ENCODE data around the gene PWWP2A. TPM values are rescaled to one million over a fixed set of nuclear protein-coding genes. Genes with fewer than 3 reads are reported as not detected.

The PWWP2A gene
- total and polyA plus RNA-seq, 10 of the 15 experiments (the other 5 are each of a cell fraction or from before 2014, with no cell fraction given), result 5.7 to 26.1 (median 17.7) TPM

- no peaks in the 10 kb centered on the region for H3K36me3 ChIP-seq (ENCODE audit: control insufficient read depth in 2 of 2, insufficient read depth in 2 of 2, low read length in 1 of 2)
- H3K27me3 ChIP-seq (replicated peaks in 1 of 2; ENCODE audit: control insufficient read depth in 2 of 2, insufficient read depth in 2 of 2, low read length in 1 of 2), result no peaks in the 10 kb centered on the region
- RAD21 ChIA-PET (ENCODE audit: unreplicated experiment), result no interaction called here
- in situ Hi-C loops (cut with MboI), result no loop called here
- intact Hi-C loops (cut with micrococcal nuclease; ENCODE audit: unreplicated experiment), result no loop called here
- H3K4me2 ChIP-seq (ENCODE audit: control insufficient read depth, insufficient read depth), result no peak overlapping the region
- H2AFZ ChIP-seq (ENCODE audit: control insufficient read depth, low read depth, low read length), result no peak overlapping the region
- H4K20me1 ChIP-seq (ENCODE audit: control insufficient read depth, insufficient read depth), result no peaks in the 10 kb centered on the region
- SMC1A ChIA-PET (ENCODE audit: uncharacterized antibody, unreplicated experiment), result interaction anchor here (0.9 to 1.3 kb wide), 2 partner anchors 11 to 54 kb away, joined by 4 to 5 read pairs; no protein-coding TSS in a partner anchor
- no peaks in the 10 kb centered on the region for H3K79me2 ChIP-seq (ENCODE audit: control insufficient read depth, insufficient read depth, low read length)
- no peaks in the 10 kb centered on the region for H3K9me3 ChIP-seq (replicated peaks; ENCODE audit: control insufficient read depth, insufficient read depth, low read length)
- H3K9ac ChIP-seq (ENCODE audit: control insufficient read depth, insufficient read depth, low read length), result no peak overlapping the region
- FAIRE-seq (no peak), ATAC-seq (no peak), DNase-seq (ENCODE audit: low read depth, low spot score) (no peak)
- TF ChIP-seq BCL11A (IDR thresholded peaks at IDR 0.05; ENCODE audit: low read depth, low read length), result no peak
- TF ChIP-seq MYC (IDR thresholded peaks at IDR 0.05; ENCODE audit: insufficient read depth, insufficient read length, insufficient replicate concordance, low read length, severe bottlenecking), result no peak
- no peak for TF ChIP-seq ELK1 (IDR thresholded peaks at IDR 0.05; ENCODE audit: low read depth, low read length)
- no peak for TF ChIP-seq BACH1 (IDR thresholded peaks at IDR 0.05; ENCODE audit: borderline replicate concordance)
- no peak for TF ChIP-seq BMI1 (IDR thresholded peaks at IDR 0.05; ENCODE audit: borderline replicate concordance)
- TF ChIP-seq CHD1 (IDR thresholded peaks at IDR 0.05; ENCODE audit: low read depth, low read length), result no peak
- no peak for TF ChIP-seq TAF1 (IDR thresholded peaks at IDR 0.05; ENCODE audit: borderline replicate concordance, low read depth, low read length)
- TF ChIP-seq NFXL1 (IDR thresholded peaks at IDR 0.05; ENCODE audit: borderline replicate concordance), result no peak
- no peak for TF ChIP-seq NR2C2 (IDR thresholded peaks at IDR 0.05; ENCODE audit: borderline replicate concordance, control insufficient read depth, insufficient read length, low read depth)
- TF ChIP-seq ZNF207 (IDR thresholded peaks at IDR 0.05; ENCODE audit: borderline replicate concordance), result no peak
- no peak for TF ChIP-seq IRF4 (IDR thresholded peaks at IDR 0.05; ENCODE audit: low read depth, low read length)
- no peak for TF ChIP-seq SREBF1 (IDR thresholded peaks at IDR 0.05; ENCODE audit: low read length)
- TF ChIP-seq EGR1 (IDR thresholded peaks at IDR 0.05; ENCODE audit: borderline replicate concordance in 1 of 2, low read depth in 2 of 2, low read length in 2 of 2), result no peak
- no peak for TF ChIP-seq MAX (IDR thresholded peaks at IDR 0.05; ENCODE audit: low read depth, low read length)
- no peak for TF ChIP-seq TCF3 (IDR thresholded peaks at IDR 0.05; ENCODE audit: borderline replicate concordance, insufficient read depth, low read depth, low read length)
- no peaks in the 10 kb centered on the region for H3K4me1 ChIP-seq (ENCODE audit: control insufficient read depth, insufficient read depth, low read length)
- CTCF ChIA-PET, result no interaction called here
- H3K4me3 ChIP-seq, result no peak overlapping the region
- no peak overlapping the region for H3K27ac ChIP-seq (ENCODE audit: control insufficient read depth, insufficient read depth)
- 100% methylated on average over 1 of the region's 1 CpG for WGBS (ENCODE audit: insufficient coverage, insufficient replicate concordance, low lambda C conversion rate, missing lambda C conversion rate)
- POLR2A ChIA-PET, result no interaction called here
- BruUV-seq (replicated peaks), result no TSS peak
These were observed 15.1 kb upstream of the PWWP2A start for GRCh38 chr5:160134332-160134731.

All from GM12878 (cell line).